Measurements from ENCODE around the gene RBM20. TPM values are rescaled to one million over a fixed set of nuclear protein-coding genes. Genes with fewer than 3 reads are reported as not detected.
"Not testable (repeated sequence)": the region's sequence is repeated elsewhere in the genome, so short reads cannot be mapped to it uniquely, and the experiment has no call there.

RBM20 gene
- total RNA-seq, 2 experiments from 2014 or later, result 0.38 to 0.72 TPM

GRCh38 chr10:110657973-110658691 lies 14.0 kb downstream of the RBM20 start:
- ChIA-PET POLR2A (interaction anchor here (0.6 kb wide), 1 partner anchor 58 kb away, joined by 3 read pairs; no protein-coding TSS in a partner anchor), CTCF (interaction anchor here (1.4 to 3.1 kb wide), 3 partner anchors 9 to 111 kb away, joined by 3 to 25 read pairs (median 8); no protein-coding TSS in a partner anchor)
- DNase-seq (no peak), ATAC-seq (no peak)
- peaks cover 5% of the 10 kb centered on the region for H3K4me1 Mint-ChIP-seq (ENCODE audit: low read depth)
- H3K27me3 Mint-ChIP-seq, result peaks cover 18% of the 10 kb centered on the region
- no peak overlapping the region for H3K4me3 Mint-ChIP-seq
- no peak overlapping the region for H3K27ac Mint-ChIP-seq
- no peaks in the 10 kb centered on the region for H3K9me3 Mint-ChIP-seq
- H3K36me3 Mint-ChIP-seq (ENCODE audit: low read depth), result no peaks in the 10 kb centered on the region
- no peak for TF ChIP-seq CTCF (IDR thresholded peaks at IDR 0.05)
- intact Hi-C loops (cut with micrococcal nuclease), result no loop called here

- TF ChIP-seq CTCF (IDR thresholded peaks at IDR 0.05), result no peak
- H3K9me3 Mint-ChIP-seq, result no peaks in the 10 kb centered on the region
- peaks cover 12% of the 10 kb centered on the region for H3K27me3 Mint-ChIP-seq
- ChIA-PET CTCF (interaction anchor here (1.4 to 3.1 kb wide), 3 partner anchors 11 to 113 kb away, joined by 3 to 25 read pairs (median 8); no protein-coding TSS in a partner anchor), POLR2A (interaction anchor here (0.7 to 1.1 kb wide), 2 partner anchors 16 to 73 kb away, joined by 3 to 4 read pairs; no protein-coding TSS in a partner anchor)
- H3K4me3 Mint-ChIP-seq, result no peak overlapping the region
- H3K4me1 Mint-ChIP-seq (ENCODE audit: low read depth), result peaks cover 5% of the 10 kb centered on the region
- intact Hi-C loops (cut with micrococcal nuclease), result no loop called here
- no peak for DNase-seq
- H3K27ac Mint-ChIP-seq, result no peak overlapping the region
- H3K36me3 Mint-ChIP-seq (ENCODE audit: low read depth), result no peaks in the 10 kb centered on the region
- ATAC-seq, result no peak
Observed at GRCh38 chr10:110659558-110659957, 15.4 kb downstream of the RBM20 start.

GRCh38 chr10:110660289-110660688 lies 16.2 kb downstream of the RBM20 start:
- H3K27ac Mint-ChIP-seq; DNase-seq; H3K9me3 Mint-ChIP-seq; ATAC-seq; H3K4me3 Mint-ChIP-seq; H3K4me1 Mint-ChIP-seq (ENCODE audit: low read depth); intact Hi-C loops (cut with micrococcal nuclease); H3K36me3 Mint-ChIP-seq (ENCODE audit: low read depth): not testable (repeated sequence)
- peaks cover 11% of the 10 kb centered on the region for H3K27me3 Mint-ChIP-seq
- POLR2A ChIA-PET, result interaction anchor here (0.6 to 0.7 kb wide), 2 partner anchors 72 to 356 kb away, joined by 3 to 4 read pairs; no protein-coding TSS in a partner anchor
- CTCF ChIA-PET, result interaction anchor here (4.2 kb wide), 1 partner anchor 12 kb away, joined by 31 read pairs; no protein-coding TSS in a partner anchor

GRCh38 chr10:110661292-110661691 lies 17.2 kb downstream of the RBM20 start:
- CTCF ChIA-PET, result interaction anchor here (4.2 kb wide), 1 partner anchor 11 kb away, joined by 31 read pairs; no protein-coding TSS in a partner anchor
- Mint-ChIP-seq H3K27ac (no peak overlapping the region), H3K4me1 (ENCODE audit: low read depth) (peaks cover 5% of the 10 kb centered on the region), H3K27me3 (peaks cover 8% of the 10 kb centered on the region), H3K36me3 (ENCODE audit: low read depth) (no peaks in the 10 kb centered on the region), H3K4me3 (no peak overlapping the region), H3K9me3 (no peaks in the 10 kb centered on the region)
- no peak for TF ChIP-seq CTCF (IDR thresholded peaks at IDR 0.05)
- POLR2A ChIA-PET, result no interaction called here
- DNase-seq (no peak), ATAC-seq (no peak)
- intact Hi-C loops (cut with micrococcal nuclease), result no loop called here

- Mint-ChIP-seq H3K4me3 (no peak overlapping the region), H3K27me3 (peaks cover 3% of the 10 kb centered on the region), H3K27ac (no peak overlapping the region), H3K36me3 (ENCODE audit: low read depth) (no peaks in the 10 kb centered on the region), H3K9me3 (no peaks in the 10 kb centered on the region), H3K4me1 (ENCODE audit: low read depth) (peaks cover 5% of the 10 kb centered on the region)
- no peak for TF ChIP-seq CTCF (IDR thresholded peaks at IDR 0.05)
- ATAC-seq, result no peak
- intact Hi-C loops (cut with micrococcal nuclease), result no loop called here
- POLR2A ChIA-PET, result interaction anchor here (0.7 kb wide), 1 partner anchor 99 kb away, joined by 3 read pairs; no protein-coding TSS in a partner anchor
- CTCF ChIA-PET, result interaction anchor here (4.2 kb wide), 1 partner anchor 8 kb away, joined by 31 read pairs; no protein-coding TSS in a partner anchor
- no peak for DNase-seq
Observed at GRCh38 chr10:110664483-110665420, 20.6 kb downstream of the RBM20 start.

- H3K27ac Mint-ChIP-seq; H3K4me1 Mint-ChIP-seq (ENCODE audit: low read depth); DNase-seq; H3K4me3 Mint-ChIP-seq; H3K27me3 Mint-ChIP-seq; intact Hi-C loops (cut with micrococcal nuclease); H3K9me3 Mint-ChIP-seq; POLR2A ChIA-PET; H3K36me3 Mint-ChIP-seq (ENCODE audit: low read depth); ATAC-seq: not testable (repeated sequence)
- CTCF ChIA-PET, result interaction anchor here (1.6 to 1.7 kb wide), 2 partner anchors 8 to 56 kb away, joined by 4 to 7 read pairs; no protein-coding TSS in a partner anchor
Observed at GRCh38 chr10:110666259-110666658, 22.1 kb downstream of the RBM20 start.
